Activated CD4-positive, alpha-beta T cell treated with anti-CD3 and anti-CD28 coated beads, Interleukin-2, Interleukin-4, amounts not matched to agents 100 ng/mL and 50 ng/mL, durations not matched to agents 16 hours and 8 hours (primary cell): Measurements from ENCODE around the gene BCAP29.
A peak's percentile ranks its signal among the peaks of the same experiment; 100 is the strongest.
"Not testable (repeated sequence)": the region's sequence is repeated elsewhere in the genome, so short reads cannot be mapped to it uniquely, and the experiment has no call there.

ENCODE experiments used
- DNase-seq: peaks from one replicate; pipeline ENCODE4 v3.0.0-alpha.2; 2020; ENCODE audit warnings: low spot score

Gene BCAP29

GRCh38 chr7:107627002-107627401 lies 47.0 kb downstream of the BCAP29 start:
- DNase-seq: no peak

DNA sequence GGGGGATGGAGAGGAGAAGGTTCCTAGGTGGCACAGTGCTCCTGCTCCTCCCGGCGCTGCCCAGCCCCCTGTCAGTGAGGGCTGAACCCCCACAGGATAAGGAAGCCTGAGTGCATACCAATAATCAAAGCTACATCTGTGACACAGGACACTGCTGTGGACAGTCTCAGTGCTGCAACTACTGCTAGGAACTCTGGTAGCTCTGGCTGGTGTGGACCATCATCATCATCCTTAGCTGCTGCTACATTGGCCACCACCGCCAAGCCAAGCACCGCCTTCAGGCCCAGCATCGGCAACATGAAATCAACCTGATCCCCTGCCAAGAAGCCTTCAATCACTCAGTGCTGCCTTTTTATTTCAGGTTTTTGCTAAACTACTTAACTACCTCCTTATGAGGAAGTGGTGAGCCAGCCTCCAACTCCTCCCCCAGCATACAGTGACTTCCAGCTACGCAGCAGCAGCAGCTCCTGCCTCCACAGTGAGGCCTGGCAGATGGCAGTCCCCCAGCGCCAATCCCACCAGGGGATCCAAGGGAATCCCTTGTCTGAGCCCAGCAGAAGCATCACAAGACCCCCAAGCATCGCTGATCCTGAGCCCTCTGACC lies 48.5 kb downstream of the BCAP29 start:
- DNase-seq: no peak

- no peak for DNase-seq
Measured at GRCh38 chr7:107630342-107630741, 50.3 kb downstream of the BCAP29 start.

DNA sequence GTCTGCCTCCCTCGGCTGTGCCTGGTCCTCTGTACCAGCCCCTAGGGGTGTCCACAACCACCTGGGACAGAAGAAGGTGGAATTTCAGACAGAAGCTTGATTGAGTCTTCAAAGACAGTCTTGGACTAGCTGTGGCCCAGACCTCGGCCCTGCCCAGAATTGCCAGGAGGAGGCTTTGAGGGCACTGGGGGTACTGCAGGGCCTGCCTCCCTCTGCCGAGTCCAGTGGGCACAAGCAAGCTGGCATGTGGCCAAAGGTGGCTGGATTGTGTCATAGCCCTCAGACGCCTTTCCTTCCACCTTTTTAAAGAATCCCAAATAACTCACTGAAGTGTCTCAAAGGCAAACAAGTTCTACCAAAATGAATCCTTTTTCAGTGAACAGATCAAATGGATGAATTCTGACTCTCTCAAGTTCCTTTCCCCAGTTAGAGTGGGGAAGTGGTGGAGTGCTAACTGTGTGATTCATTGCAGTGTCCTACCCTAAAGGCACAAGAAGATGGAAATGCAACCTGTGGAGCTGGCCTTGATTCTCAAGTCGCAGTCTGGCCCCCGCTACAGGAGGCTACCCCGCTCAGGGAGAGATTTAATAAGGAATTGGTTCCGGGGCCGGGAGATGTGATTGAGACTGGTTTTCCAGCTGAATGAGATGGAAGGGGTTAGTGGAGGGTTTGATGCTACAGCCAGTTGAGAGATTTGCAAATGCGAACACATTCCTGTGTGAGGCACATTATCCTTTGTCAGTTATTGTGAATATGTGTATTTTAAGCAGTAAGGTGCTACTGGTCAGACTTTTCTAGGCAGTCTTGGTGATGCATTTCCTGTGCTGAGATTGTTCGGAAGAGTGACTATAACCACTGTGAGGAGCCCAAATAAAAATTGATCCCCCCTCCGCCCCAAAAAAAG lies 51.8 kb downstream of the BCAP29 start:
- no peak for DNase-seq

DNA sequence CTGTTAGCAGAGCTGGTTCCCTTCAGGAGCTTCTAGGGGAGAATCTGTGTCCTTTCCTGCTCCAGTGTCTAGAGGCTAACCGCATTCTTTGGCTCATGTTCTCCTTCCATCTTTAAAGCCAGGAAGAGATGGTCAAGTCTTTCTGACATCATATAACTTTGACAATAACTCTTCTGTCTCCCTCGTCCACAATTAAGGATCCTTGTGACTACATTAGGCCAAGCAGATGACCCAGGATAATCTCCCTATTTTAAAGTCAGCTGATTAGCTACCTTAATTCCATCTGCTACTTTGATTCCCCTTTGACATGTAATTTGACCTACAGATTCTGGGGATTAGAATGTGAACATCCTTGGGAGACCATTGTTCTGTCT lies 52.4 kb downstream of the BCAP29 start:
- no peak for DNase-seq

DNA sequence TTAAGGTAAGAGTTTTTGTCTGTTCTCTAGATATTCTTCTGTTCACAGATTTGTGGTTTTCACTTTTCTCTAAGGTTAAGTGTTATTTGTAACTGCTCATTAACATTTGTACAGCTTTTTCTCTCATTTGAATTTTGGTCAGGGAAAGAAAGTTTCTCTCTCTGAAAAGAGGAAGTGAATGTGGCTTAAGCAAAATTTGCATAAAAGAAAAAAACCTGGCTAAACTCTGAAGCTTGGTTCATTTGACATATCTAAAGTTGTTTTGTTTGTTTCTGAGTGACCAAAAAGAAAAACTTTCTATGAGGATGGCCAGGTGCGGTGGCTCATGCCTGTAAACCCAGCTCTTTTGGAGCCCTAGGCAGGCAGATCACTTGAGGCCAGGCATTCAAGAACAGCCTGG lies 58.5 kb downstream of the BCAP29 start:
- DNase-seq: no peak

GRCh38 chr7:107639070-107639469 lies 59.0 kb downstream of the BCAP29 start:
- not testable (repeated sequence) for DNase-seq

- no peak for DNase-seq
Measured at GRCh38 chr7:107641676-107642075, 61.6 kb downstream of the BCAP29 start.

DNA sequence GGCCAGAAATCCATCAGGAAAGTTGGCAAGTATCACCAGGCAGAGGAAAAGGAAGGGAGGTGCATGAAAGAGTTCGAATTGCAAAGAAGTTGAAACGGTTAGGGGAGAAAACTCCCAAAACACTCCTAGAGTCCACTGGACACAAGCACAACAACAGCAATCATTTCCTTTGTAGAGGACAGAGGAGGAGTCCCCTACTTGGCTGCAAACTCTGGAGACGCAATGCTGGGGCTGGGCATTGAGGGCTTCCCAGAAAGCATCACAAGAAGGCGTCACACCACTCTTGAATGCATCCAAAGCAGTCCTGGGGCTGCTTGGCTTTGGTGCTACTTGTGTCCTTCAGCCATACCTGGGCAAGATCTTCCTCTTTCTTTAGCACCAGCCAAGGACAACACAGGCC lies 62.5 kb downstream of the BCAP29 start:
- no peak for DNase-seq

- DNase-seq: no peak
Measured at GRCh38 chr7:107643407-107643806, 63.4 kb downstream of the BCAP29 start.

- no peak for DNase-seq
Measured at GRCh38 chr7:107643938-107644308, 63.9 kb downstream of the BCAP29 start.

GRCh38 chr7:107644309-107644974 lies 64.4 kb downstream of the BCAP29 start:
- DNase-seq: no peak

DNA sequence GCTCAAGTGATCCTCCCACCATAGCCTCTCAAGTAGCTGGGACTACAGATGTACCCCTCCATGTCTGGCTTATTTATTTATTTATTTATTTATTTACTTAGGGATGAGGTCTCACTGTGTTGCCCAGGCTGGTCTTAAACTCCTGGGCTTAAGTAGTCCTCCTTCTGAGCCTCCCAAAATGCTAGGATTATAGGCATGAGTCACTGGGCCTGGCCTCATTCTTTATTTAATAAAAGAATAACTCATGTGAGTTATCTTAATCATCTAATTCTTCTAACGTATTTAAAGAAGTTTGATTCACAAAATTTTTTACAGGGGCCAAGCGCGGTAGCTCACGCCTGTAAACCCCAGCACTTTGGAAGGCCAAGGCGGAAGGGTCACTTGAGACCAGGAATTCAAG lies 72.6 kb downstream of the BCAP29 start:
- DNase-seq: no peak

GRCh38 chr7:107658467-107658866 lies 78.4 kb downstream of the BCAP29 start:
- no peak for DNase-seq

DNA sequence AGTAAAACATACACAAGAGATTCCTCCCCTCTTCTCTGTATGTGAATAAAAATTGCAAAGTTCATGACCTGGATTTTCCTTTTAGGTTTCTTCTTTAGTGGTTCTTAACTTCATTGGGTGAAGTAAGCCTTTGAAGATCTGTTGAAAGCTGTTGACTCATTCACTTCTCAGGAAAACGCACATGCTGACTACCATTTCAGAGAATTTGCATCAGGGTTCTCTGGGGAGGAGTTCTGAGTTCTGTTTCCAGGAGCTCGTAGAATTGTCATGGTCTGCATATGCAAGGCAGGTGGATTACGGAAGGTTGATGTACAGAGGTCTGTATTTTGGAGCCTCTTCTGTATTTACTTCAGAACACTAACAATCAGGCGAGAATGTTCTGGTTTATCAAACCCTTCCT lies 79.6 kb downstream of the BCAP29 start:
- DNase-seq: peak; percentile 87

GRCh38 chr7:107660381-107661080 lies 80.5 kb downstream of the BCAP29 start, which contains the start of gene SLC26A4:
TSS of gene SLC26A4 (plus strand) at chr7:107660828. CDS start at chr7:107661642, 814 bp downstream.
- peak; percentile 54 for DNase-seq

DNA sequence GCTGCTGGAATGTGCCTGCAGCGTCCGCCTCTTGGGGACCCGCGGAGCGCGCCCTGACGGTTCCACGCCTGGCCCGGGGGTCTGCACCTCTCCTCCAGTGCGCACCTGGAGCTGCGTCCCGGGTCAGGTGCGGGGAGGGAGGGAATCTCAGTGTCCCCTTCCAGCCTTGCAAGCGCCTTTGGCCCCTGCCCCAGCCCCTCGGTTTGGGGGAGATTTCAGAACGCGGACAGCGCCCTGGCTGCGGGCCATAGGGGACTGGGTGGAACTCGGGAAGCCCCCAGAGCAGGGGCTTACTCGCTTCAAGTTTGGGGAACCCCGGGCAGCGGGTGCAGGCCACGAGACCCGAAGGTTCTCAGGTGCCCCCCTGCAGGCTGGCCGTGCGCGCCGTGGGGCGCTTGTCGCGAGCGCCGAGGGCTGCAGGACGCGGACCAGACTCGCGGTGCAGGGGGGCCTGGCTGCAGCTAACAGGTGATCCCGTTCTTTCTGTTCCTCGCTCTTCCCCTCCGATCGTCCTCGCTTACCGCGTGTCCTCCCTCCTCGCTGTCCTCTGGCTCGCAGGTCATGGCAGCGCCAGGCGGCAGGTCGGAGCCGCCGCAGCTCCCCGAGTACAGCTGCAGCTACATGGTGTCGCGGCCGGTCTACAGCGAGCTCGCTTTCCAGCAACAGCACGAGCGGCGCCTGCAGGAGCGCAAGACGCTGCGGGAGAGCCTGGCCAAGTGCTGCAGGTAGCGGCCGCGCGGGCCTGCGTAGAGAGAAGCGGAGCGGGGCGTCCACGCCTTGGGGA lies 81.2 kb downstream of the BCAP29 start:
- DNase-seq: peak; percentile 48

DNA sequence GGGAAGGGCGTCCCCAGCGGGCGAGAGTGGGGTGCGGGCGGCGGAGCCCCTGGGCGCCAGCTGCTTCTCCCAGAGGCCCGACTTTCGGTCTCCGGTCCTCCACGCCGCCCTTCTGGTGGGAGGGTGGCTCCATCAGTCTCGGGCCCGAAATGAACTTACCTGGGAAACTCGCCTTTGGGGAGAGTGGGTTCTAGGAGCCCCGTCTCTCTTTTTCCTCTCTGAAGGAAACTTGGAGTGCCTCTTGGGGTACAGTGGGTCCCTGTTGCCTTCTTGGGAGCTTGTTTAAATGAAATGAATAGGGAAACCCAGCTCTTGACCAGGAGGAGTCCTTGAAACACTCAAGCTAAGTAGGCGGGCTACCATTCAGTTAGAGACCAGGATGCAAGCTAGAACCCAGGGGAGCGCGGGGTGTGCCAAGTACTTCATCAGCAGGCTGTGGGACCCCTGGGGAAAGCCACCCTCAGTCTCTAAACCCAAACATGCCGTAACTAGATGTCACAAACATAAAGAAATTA lies 81.9 kb downstream of the BCAP29 start:
- DNase-seq: no peak

DNA sequence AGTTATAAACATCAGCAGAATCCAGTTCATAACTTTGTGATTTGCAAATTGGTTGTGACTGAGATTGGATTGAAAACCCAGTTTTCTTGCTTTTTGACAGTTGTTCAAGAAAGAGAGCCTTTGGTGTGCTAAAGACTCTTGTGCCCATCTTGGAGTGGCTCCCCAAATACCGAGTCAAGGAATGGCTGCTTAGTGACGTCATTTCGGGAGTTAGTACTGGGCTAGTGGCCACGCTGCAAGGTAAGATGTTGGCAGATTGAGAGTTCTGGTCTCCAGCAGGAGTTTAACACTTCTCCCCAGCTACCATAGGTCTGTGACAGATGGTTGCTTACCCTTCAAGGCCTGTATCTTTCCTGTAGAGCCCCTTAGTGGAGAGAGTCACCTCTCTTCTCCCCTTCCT lies 83.2 kb downstream of the BCAP29 start:
- DNase-seq: no peak

- no peak for DNase-seq
Measured at GRCh38 chr7:107666790-107667189, 86.7 kb downstream of the BCAP29 start.

GRCh38 chr7:107667341-107667740 lies 87.3 kb downstream of the BCAP29 start:
- DNase-seq: no peak
